ENCODE data around the gene MT1E.

Gene MT1E

DNA sequence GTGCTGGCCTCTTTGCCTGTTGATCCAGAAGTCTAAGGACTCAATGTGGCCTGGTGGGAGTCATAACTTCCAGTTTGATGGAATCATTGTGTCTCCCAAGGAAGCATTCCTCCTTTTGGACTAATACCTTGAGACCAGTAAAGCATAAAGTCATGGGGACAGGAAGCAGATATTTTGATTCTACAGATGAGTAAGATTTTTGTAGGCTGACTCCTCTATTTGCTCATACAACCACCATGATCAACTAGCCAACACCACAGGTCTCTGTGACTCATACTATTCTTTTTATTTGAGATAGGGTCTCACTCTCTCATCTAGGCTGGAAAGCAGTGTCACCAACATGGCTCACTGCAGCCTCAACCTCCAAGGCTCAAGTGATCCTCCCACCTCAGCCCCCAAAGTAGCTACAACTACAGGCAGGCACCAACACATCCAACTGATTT is 11.0 kb upstream of the MT1E start:
- no peaks in the 10 kb centered on the region for H3K36me3 ChIP-seq (replicated peaks; ENCODE audit: low read depth, low read length)
- no peak overlapping the region for H3K9ac ChIP-seq (ENCODE audit: low read length)
- no peaks in the 10 kb centered on the region for H4K20me1 ChIP-seq (ENCODE audit: insufficient read depth, low read length)
- peaks cover 27% of the 10 kb centered on the region for H3K4me1 ChIP-seq (ENCODE audit: low read length)
- no peaks in the 10 kb centered on the region for H3K9me3 ChIP-seq (ENCODE audit: insufficient read depth, low read length)
- H3K4me3 ChIP-seq (ENCODE audit: low read length) = no peak overlapping the region
- TF ChIP-seq, protein P1, sequence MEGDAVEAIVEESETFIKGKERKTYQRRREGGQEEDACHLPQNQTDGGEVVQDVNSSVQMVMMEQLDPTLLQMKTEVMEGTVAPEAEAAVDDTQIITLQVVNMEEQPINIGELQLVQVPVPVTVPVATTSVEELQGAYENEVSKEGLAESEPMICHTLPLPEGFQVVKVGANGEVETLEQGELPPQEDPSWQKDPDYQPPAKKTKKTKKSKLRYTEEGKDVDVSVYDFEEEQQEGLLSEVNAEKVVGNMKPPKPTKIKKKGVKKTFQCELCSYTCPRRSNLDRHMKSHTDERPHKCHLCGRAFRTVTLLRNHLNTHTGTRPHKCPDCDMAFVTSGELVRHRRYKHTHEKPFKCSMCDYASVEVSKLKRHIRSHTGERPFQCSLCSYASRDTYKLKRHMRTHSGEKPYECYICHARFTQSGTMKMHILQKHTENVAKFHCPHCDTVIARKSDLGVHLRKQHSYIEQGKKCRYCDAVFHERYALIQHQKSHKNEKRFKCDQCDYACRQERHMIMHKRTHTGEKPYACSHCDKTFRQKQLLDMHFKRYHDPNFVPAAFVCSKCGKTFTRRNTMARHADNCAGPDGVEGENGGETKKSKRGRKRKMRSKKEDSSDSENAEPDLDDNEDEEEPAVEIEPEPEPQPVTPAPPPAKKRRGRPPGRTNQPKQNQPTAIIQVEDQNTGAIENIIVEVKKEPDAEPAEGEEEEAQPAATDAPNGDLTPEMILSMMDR (IDR thresholded peaks at IDR 0.05; ENCODE audit: low read depth, low read length) = no peak
- TF ChIP-seq EZH2phosphoT487 (IDR thresholded peaks at IDR 0.05; ENCODE audit: low read depth) = no peak
- H3K27ac ChIP-seq (ENCODE audit: low read length) = no peak overlapping the region
- no peaks in the 10 kb centered on the region for H3K79me2 ChIP-seq (ENCODE audit: low read length)
- H3K27me3 ChIP-seq (ENCODE audit: low read depth, low read length) = 0 out of 2 replicates have a peak, but pooled peaks cover 9% of the 10 kb centered on the region
- H3K4me2 ChIP-seq (ENCODE audit: low read length) = no peak overlapping the region
- H2AFZ ChIP-seq (ENCODE audit: low read depth, low read length) = no peak overlapping the region

DNA sequence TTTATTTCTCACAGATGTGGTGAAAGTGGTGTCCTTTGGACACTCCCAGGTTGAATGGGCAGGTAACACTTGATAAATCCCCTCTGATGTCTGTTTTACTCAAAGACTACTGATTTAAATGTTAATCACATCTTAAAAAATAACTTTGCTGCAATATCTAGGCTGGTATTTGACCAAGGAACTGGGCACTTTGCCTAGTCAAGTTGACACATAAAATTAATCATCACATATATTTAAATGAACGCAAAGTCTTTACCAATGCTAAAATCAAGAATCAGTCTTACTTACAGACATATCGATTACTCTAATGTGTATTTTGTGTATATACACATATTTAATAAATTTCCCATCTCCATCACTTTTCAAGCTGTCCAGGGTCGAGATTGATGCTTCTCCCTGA is 10.2 kb upstream of the MT1E start:
- Histone ChIP-seq H3K36me3 (replicated peaks; ENCODE audit: low read depth, low read length) (no peaks in the 10 kb centered on the region), H3K4me1 (ENCODE audit: low read length) (peaks cover 19% of the 10 kb centered on the region), H3K9me3 (ENCODE audit: insufficient read depth, low read length) (no peaks in the 10 kb centered on the region), H3K9ac (ENCODE audit: low read length) (no peak overlapping the region), H3K79me2 (ENCODE audit: low read length) (no peaks in the 10 kb centered on the region), H3K4me3 (ENCODE audit: low read length) (no peak overlapping the region), H4K20me1 (ENCODE audit: insufficient read depth, low read length) (no peaks in the 10 kb centered on the region), H3K27me3 (ENCODE audit: low read depth, low read length) (0 out of 2 replicates have a peak, but pooled peaks cover 9% of the 10 kb centered on the region), H2AFZ (ENCODE audit: low read depth, low read length) (no peak overlapping the region), H3K27ac (ENCODE audit: low read length) (no peak overlapping the region), H3K4me2 (ENCODE audit: low read length) (no peak overlapping the region)
- TF ChIP-seq EZH2phosphoT487 (IDR thresholded peaks at IDR 0.05; ENCODE audit: low read depth) = no peak
- TF ChIP-seq, protein P1 (IDR thresholded peaks at IDR 0.05; ENCODE audit: low read depth, low read length) = no peak

DNA sequence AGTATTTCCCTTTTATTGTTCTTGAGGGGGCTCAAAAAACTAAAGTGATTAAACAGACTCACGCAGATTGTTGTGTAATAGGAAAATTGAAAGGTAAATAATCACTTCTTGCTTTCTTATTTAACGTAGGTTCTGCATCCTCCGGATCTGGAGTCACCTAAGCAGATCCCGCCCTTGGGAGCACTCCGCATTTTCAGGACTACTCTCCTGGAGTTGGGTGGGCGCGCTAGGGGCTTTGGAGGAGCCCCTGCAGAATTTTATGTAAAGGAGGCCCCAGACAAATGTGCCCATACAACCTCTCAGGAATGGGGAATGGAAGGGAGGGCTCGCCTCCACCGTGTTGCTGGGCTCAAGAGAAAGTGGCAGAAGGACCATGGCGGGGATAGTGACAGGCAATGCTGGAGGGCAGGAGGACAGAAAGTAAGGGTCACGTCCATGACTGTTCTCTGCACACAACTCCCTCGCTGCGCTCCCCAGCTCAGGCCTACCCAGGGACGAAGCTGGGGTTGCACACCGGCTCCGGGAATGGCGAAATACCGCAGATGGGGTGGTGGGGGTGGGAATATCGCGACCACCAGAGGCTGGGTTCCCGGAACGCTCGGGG is 8.9 kb upstream of the MT1E start:
- Histone ChIP-seq H3K27ac (ENCODE audit: low read length) (no peak overlapping the region), H3K4me3 (ENCODE audit: low read length) (no peak overlapping the region), H3K79me2 (ENCODE audit: low read length) (no peaks in the 10 kb centered on the region), H3K4me1 (ENCODE audit: low read length) (peaks cover 8% of the 10 kb centered on the region), H3K36me3 (replicated peaks; ENCODE audit: low read depth, low read length) (no peaks in the 10 kb centered on the region), H3K9ac (ENCODE audit: low read length) (no peak overlapping the region), H3K27me3 (ENCODE audit: low read depth, low read length) (0 out of 2 replicates have a peak, but pooled peaks cover 9% of the 10 kb centered on the region), H3K4me2 (ENCODE audit: low read length) (no peak overlapping the region), H2AFZ (ENCODE audit: low read depth, low read length) (no peak overlapping the region), H4K20me1 (ENCODE audit: insufficient read depth, low read length) (no peaks in the 10 kb centered on the region), H3K9me3 (ENCODE audit: insufficient read depth, low read length) (no peaks in the 10 kb centered on the region)
- TF ChIP-seq EZH2phosphoT487 (IDR thresholded peaks at IDR 0.05; ENCODE audit: low read depth) = no peak
- TF ChIP-seq, protein P1 (IDR thresholded peaks at IDR 0.05; ENCODE audit: low read depth, low read length) = no peak

DNA sequence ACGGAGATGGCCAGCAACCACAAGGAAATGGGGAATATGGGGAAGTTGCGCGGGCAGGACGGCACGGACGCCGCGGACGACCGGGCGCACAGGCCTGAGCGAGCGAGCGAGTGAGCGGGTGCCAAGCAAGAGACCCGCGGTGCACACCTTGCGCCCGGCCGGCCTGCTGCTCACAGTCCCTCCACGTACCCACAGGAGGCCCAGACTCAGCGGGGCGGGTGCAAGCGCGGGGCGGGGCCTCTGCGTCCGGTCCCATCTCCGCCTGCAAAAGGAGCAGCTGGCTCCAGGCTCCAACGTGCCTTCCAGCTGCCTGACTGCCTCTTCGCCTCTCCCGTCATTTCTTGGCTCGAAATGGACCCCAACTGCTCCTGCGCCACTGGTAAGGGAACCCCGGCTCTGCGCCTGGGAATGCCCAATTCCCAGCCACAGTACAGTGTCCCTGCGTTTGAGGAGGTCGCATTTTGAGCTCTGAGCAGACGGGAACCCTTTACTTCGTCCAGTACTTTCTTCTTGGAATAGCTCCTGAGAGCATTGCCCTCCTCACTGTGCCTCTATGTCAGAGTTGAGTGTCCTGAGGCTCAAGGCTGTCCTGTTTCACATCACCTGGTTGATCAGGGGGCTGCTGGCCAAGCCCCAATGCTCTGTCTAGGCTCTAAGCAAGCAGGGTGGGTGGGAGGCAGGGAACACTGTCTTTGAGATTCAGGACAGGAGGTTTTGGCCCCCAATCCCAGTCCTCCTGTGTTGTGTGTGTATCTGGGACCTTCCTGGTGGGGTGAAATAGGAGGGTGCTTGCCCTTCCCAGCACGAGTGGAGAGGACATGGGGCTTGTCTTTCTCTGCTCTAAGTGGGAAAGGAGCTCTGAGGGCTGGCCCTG is 8.1 kb upstream of the MT1E start:
- no peaks in the 10 kb centered on the region for H3K9me3 ChIP-seq (ENCODE audit: insufficient read depth, low read length)
- no peak overlapping the region for H3K9ac ChIP-seq (ENCODE audit: low read length)
- H3K4me3 ChIP-seq (ENCODE audit: low read length) = no peak overlapping the region
- H3K27me3 ChIP-seq (ENCODE audit: low read depth, low read length) = 0 out of 2 replicates have a peak, but pooled peaks cover 9% of the 10 kb centered on the region
- H3K79me2 ChIP-seq (ENCODE audit: low read length) = no peaks in the 10 kb centered on the region
- H3K4me1 ChIP-seq (ENCODE audit: low read length) = peaks cover 8% of the 10 kb centered on the region
- H4K20me1 ChIP-seq (ENCODE audit: insufficient read depth, low read length) = no peaks in the 10 kb centered on the region
- no peak for TF ChIP-seq EZH2phosphoT487 (IDR thresholded peaks at IDR 0.05; ENCODE audit: low read depth)
- TF ChIP-seq, protein P1 (IDR thresholded peaks at IDR 0.05; ENCODE audit: low read depth, low read length) = no peak
- H3K27ac ChIP-seq (ENCODE audit: low read length) = no peak overlapping the region
- H3K4me2 ChIP-seq (ENCODE audit: low read length) = no peak overlapping the region
- no peaks in the 10 kb centered on the region for H3K36me3 ChIP-seq (replicated peaks; ENCODE audit: low read depth, low read length)
- no peak overlapping the region for H2AFZ ChIP-seq (ENCODE audit: low read depth, low read length)
